Measurements from ENCODE around the gene LTBR.
A peak's percentile ranks its signal among the peaks of the same experiment; 100 is the strongest.

LTBR gene

GRCh38 chr12:6346942-6347341, 37.0 kb upstream of the LTBR start:
- no peak for DNase-seq (ENCODE audit: low read depth)

DNA sequence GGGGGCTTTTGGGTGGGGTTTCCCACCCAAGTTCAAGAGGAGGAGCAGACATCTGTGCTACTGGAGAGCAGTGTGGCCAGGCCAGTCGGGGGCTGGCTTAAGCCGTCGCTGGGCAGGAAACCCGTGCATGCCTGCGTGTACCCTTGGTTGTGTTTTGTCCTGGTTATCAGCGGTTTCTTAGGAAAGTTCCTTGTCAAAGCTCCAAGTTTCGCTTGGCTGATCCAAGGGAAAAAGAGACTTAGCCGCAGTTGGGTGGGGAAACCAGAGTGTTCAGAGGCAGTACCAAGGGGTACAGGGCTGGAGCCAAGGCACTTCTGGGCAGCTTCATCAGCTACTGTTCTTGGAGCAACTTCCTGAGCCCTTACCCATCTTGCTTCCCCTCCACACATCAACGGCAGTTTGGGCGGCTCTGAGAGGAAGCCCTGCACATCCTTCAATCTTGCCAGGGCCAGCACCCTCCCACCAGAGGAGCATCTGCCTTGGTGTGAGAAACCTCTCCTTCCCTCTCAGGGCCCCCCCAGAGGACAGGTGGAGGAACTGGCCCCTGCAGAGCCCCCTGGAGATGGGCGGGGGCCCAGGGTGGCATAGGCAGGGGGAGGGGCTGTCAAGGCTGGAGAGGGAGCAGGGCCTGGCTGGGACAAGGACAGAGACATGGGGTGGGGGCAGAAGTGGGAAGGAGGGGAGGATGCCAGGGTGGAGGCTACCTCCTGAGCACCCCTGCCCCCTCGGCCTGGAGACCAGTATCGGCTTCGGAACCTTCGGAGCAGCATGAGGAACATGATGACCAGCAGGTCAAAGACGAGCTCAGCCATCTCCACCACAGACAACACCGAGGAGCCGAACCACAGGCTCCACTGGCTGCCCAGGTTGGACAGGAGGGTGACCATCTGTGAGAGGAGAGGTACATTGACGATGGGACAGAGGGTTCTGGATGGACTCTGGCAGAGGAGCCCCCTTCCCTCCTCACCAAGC, 36.3 kb upstream of the LTBR start:
- DNase-seq (ENCODE audit: low read depth), result no peak

DNA sequence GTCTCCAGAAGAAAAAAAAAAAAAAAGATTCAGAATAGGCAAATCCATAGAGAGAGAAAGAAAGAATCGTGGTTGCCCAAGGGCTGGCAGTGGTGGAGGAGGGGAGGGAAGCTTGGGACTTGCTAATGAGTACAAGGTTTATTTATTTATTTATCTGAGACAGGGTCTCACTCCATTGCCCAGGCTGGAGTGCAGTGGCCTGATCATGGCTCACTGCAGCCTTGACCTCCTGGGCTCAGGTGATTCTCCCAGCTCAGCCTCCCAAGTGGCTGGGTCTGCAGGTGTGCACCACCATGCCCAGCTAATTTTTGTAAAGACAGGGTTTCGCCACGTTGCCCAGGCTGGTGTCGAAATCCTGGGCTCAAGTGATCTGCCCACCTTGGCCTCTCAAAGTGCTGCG, 32.3 kb upstream of the LTBR start:
- no peak for DNase-seq (ENCODE audit: low read depth)

DNA sequence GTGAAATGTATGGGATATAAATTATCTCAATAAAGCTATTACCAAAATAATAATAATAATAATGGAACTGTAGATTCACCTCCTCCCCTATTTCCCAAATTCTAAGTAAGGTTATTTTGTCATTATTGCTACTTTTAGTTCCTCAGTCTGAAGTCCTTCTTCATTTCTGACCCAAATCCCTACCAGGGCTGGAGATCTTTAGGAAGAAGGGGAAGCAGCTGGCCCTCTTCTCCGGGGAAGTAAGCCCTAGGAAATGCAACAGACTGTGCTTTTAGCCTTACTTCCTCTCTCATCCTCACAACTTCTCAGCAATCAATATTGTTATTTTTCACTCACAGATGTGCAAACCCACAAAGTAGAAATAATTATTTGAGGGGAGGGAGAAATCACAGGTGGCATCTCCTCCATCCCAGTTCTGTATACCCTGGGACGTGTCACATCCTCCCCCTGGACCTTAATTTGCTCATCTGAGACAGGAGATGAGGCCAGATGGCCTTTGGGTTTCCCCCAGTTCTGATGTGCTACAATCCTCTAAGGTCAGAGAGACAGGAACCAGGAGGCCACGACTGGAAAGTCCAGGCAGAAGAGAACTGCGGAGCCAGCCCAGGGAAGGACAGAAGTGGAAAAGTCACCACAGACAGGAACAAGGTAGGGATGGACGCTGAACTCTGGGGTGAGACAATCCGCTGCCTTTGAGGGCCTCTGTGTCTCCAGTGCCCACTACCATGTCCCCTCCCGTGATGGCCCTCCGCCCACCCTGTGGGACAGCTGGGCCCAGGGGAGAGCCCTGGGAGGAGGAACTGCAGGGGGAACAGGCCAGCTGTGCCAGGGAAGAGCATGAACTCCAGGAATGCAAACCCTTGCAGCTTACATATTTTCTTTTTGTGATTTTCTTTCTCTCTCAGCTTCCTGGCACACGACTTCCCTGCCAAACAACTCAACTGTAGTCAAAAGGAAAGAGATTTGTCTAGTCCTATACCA, 31.5 kb upstream of the LTBR start:
- DNase-seq (ENCODE audit: low read depth), result no peak

- no peak for DNase-seq (ENCODE audit: low read depth)
Observed at GRCh38 chr12:6354495-6355393, 29.2 kb upstream of the LTBR start.

GRCh38 chr12:6355491-6356373, 28.2 kb upstream of the LTBR start:
- no peak for DNase-seq (ENCODE audit: low read depth)

DNA sequence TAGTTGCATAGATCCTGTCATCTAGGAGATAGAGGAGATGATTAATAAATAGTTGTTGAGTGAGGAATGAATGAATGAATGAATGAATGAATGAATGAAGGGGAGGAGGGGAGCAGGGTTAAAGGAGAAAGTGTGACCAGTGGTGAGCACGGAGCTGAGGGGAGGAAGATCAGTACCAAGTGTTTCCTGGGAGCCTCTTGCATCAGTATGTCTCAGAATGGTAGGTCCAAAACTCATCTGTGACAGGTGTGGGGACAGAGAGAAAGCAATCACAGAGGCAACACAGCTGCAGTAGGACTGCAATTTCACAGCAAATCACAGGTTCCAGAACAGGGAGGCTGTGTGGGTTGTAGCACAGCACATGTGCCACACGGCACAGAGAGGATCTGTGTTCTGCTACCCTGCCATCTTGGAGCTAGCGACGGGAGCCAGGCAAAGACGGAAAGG, 27.6 kb upstream of the LTBR start:
- no peak for DNase-seq (ENCODE audit: low read depth)

- no peak for DNase-seq (ENCODE audit: low read depth)
Observed at GRCh38 chr12:6358881-6359280, 25.1 kb upstream of the LTBR start.

GRCh38 chr12:6360080-6360571, 23.8 kb upstream of the LTBR start:
- no peak for DNase-seq (ENCODE audit: low read depth)

DNA sequence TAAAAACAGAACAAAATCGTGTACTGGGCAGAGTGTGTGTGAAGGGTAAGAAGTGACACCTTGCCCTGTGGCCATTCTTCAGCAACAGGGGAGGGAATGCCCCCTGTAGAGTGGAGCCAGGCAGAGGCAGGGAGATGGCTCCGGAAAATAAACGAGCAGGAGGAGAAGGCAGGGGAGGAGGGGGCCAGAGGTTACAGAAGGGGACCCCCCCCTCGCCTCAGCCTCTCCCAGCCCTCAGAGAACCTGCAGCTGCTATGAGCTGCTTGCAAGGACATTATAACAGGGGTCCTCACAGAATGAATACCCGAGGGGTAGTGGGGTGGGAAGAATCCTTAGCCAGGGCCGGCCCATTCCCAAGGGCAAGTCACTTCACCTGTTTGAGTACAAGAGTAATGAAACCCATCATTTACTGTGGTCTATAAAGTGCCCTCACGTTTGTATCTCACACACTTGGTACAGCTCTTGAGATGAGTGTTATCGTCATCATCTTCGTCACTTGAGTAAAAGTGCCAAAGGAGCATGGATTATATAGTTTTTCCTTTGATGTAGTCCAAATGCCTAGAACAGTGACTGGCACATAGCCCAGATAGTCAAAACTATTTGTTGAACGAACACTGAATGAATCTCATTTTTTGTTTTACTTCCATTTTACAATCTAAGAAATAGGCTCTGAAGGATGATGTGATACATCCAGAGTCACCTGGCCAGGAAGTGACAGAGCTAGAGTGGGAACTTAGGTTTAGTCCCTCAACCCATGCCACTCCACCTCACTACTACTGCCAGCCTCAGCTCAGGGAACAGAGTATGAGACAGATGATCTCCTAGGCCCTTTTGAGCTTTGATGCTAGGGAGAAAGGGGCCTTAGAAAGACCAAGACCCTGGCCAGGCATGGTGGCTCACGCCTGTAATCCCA, 23.1 kb upstream of the LTBR start:
- no peak for DNase-seq (ENCODE audit: low read depth)

- no peak for DNase-seq (ENCODE audit: low read depth)
Observed at GRCh38 chr12:6361834-6362233, 22.1 kb upstream of the LTBR start.

GRCh38 chr12:6362403-6362802, 21.6 kb upstream of the LTBR start:
- no peak for DNase-seq (ENCODE audit: low read depth)

DNA sequence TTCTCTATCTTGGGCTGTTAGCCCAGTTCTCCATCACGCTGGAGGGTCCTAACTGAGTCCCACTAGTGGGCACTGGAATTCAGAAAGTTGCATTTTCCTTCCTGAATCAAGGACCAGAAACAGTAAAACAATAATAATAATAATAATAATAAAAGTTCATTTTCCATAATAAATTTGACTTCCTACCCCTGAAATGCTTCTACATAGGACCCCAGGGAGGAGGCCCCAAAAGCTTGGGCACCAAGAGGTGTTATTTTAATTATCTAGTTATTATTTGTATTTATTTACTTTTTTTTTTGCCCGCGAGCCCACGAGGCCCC, 21.0 kb upstream of the LTBR start:
- DNase-seq (ENCODE audit: low read depth), result no peak

- DNase-seq (ENCODE audit: low read depth), result peak; percentile 60
Observed at GRCh38 chr12:6363330-6364043, 20.5 kb upstream of the LTBR start.

GRCh38 chr12:6364044-6364374, 20.0 kb upstream of the LTBR start:
- no peak for DNase-seq (ENCODE audit: low read depth)

GRCh38 chr12:6367065-6367968, 16.6 kb upstream of the LTBR start:
- DNase-seq (ENCODE audit: low read depth), result no peak

GRCh38 chr12:6367969-6368892, 15.7 kb upstream of the LTBR start:
- DNase-seq (ENCODE audit: low read depth), result no peak
